Breast epithelium (tissue), 4 donors: Measurements from ENCODE around the gene RASAL3. TPM values are rescaled to one million over a fixed set of nuclear protein-coding genes. Genes with fewer than 3 reads are reported as not detected.
"Not testable (repeated sequence)": the region's sequence is repeated elsewhere in the genome, so short reads cannot be mapped to it uniquely, and the experiment has no call there.

Source experiments
- DNase-seq, 2 donors: peaks; one replicate each; pipeline ENCODE4 v3.0.0-alpha.2; 2019; ENCODE audit warnings: low spot score in 2 of 2
- H3K27ac ChIP-seq, 2 donors: fragments of 200-600 bp; sonication (generic) in 1 of 2; one replicate each; pipeline ENCODE4 v1.5.1; 2016 to 2019; ENCODE audit warnings: mild to moderate bottlenecking in 1 of 2
- H3K27me3 ChIP-seq, 2 donors: fragments of 200-600 bp; sonication (generic) in 1 of 2; one replicate each; pipeline versions ENCODE4 v1.5.1 to v1.6.0; 2017 to 2019; ENCODE audit warnings: control low read depth in 1 of 2, mild to moderate bottlenecking in 1 of 2
- H3K36me3 ChIP-seq: fragments of 200-600 bp; one replicate; pipeline ENCODE4 v1.5.1; 2019
- H3K4me1 ChIP-seq, 2 donors: fragments of 200-600 bp; sonication (generic); one replicate each; pipeline ENCODE4 v1.5.1; 2016 to 2019; ENCODE audit warnings: control low read depth in 1 of 2
- H3K4me3 ChIP-seq, 3 donors: fragments of 200-600 bp; sonication (generic); 1 replicate in 2 of 3; 2 replicates in 1 of 3; pipeline ENCODE4 v1.5.1; 2016 to 2019; ENCODE audit warnings: mild to moderate bottlenecking in 3 of 3, moderate library complexity in 2 of 3
- H3K9me3 ChIP-seq, 2 donors: fragments of 200-600 bp; sonication (generic) in 1 of 2; one replicate each; pipeline ENCODE4 v1.5.1; 2016 to 2019; ENCODE audit warnings: control low read depth in 1 of 2
- CTCF ChIP-seq, 3 donors: fragments of 450-650 bp; IDR thresholded peaks; one replicate each; pipeline ENCODE4 v1.5.1; 2016 to 2017; ENCODE audit warnings: antibody characterized with exemption in 3 of 3, mild to moderate bottlenecking in 3 of 3, moderate library complexity in 3 of 3
- POLR2A ChIP-seq: fragments of 450-650 bp; IDR thresholded peaks from one replicate; pipeline ENCODE4 v1.6.1; 2016; ENCODE audit warnings: antibody characterized with exemption, mild to moderate bottlenecking, moderate library complexity
- POLR2AphosphoS5 ChIP-seq, 3 donors: sonication (generic); formaldehyde crosslinking; IDR thresholded peaks; one replicate each; pipeline ENCODE4 v1.6.1; 2017; ENCODE audit warnings: antibody characterized with exemption in 3 of 3
- intact Hi-C: fragments of 100-400 bp; cut with DNase I; formaldehyde crosslinking; loops from one replicate; pipeline ENCODE4 v1.15.1; 2023; ENCODE audit warnings: low total_unique reads
- total RNA-seq, 3 donors: library from RNA; depleted of rRNA; stranded (reverse); fragments of >200 nt; gene quantifications; one replicate each; pipeline ENCODE4 v1.1.0, GENCODE V29; 2016

RASAL3 gene
- total RNA-seq, 3 donors from 2014 or later, result 1.8 to 5.9 (median 3.4) TPM

GRCh38 chr19:15479391-15480345 is 15.3 kb upstream of the RASAL3 start, which contains the start of gene PGLYRP2:
TSS of gene PGLYRP2 (minus strand) at chr19:15479501. CDS start at chr19:15479371, 130 bp downstream.
- H3K9me3 ChIP-seq, result no peaks in the 10 kb centered on the region
- peak; percentile 73 to 74 for DNase-seq
- H3K36me3 ChIP-seq, result no peaks in the 10 kb centered on the region
- no peaks in the 10 kb centered on the region for H3K4me1 ChIP-seq
- no peaks in the 10 kb centered on the region for H3K27me3 ChIP-seq
- H3K4me3 ChIP-seq, result no peak within 1 kb of the TSS
- H3K27ac ChIP-seq, result peak within 1 kb of the TSS; percentile 31 to 52
- peak in 2 of 3 donors; percentile 58 to 71 for TF ChIP-seq CTCF (IDR thresholded peaks at IDR 0.05)
- TF ChIP-seq POLR2AphosphoS5 (IDR thresholded peaks at IDR 0.05), result no peak
- intact Hi-C loops, result no loop called here

- no peaks in the 10 kb centered on the region for H3K36me3 ChIP-seq
- no peak for DNase-seq
- no peak overlapping the region for H3K4me3 ChIP-seq
- H3K27ac ChIP-seq, result no peak overlapping the region
- H3K27me3 ChIP-seq, result peaks cover 0 to 6% of the 10 kb centered on the region in 2 donors
- H3K9me3 ChIP-seq, result no peaks in the 10 kb centered on the region
- no peaks in the 10 kb centered on the region for H3K4me1 ChIP-seq
- TF ChIP-seq POLR2A (no peak), POLR2AphosphoS5 (IDR thresholded peaks at IDR 0.05) (no peak), CTCF (IDR thresholded peaks at IDR 0.05) (no peak)
- intact Hi-C loops, result no loop called here
Observed at GRCh38 chr19:15476325-15476724, 12.0 kb upstream of the RASAL3 start.

GRCh38 chr19:15475611-15476010 is 11.3 kb upstream of the RASAL3 start:
- peaks cover 0 to 7% of the 10 kb centered on the region in 2 donors for H3K27me3 ChIP-seq
- no peaks in the 10 kb centered on the region for H3K4me1 ChIP-seq
- TF ChIP-seq POLR2A (no peak), CTCF (IDR thresholded peaks at IDR 0.05) (no peak), POLR2AphosphoS5 (IDR thresholded peaks at IDR 0.05) (no peak)
- H3K36me3 ChIP-seq, result no peaks in the 10 kb centered on the region
- no peak overlapping the region for H3K27ac ChIP-seq
- DNase-seq, result no peak
- no peak overlapping the region for H3K4me3 ChIP-seq
- H3K9me3 ChIP-seq, result no peaks in the 10 kb centered on the region
- intact Hi-C loops, result no loop called here

GRCh38 chr19:15475169-15475568 is 10.8 kb upstream of the RASAL3 start:
- no peak for TF ChIP-seq POLR2A
- no peak for TF ChIP-seq CTCF (IDR thresholded peaks at IDR 0.05)
- TF ChIP-seq POLR2AphosphoS5 (IDR thresholded peaks at IDR 0.05), result no peak
- Histone ChIP-seq H3K27ac (no peak overlapping the region), H3K4me3 (no peak overlapping the region), H3K9me3 (no peaks in the 10 kb centered on the region), H3K27me3 (peaks cover 0 to 10% of the 10 kb centered on the region in 2 donors), H3K36me3 (no peaks in the 10 kb centered on the region), H3K4me1 (no peaks in the 10 kb centered on the region)
- intact Hi-C loops, result no loop called here
- no peak for DNase-seq

- H3K27me3 ChIP-seq, result peaks cover 0 to 22% of the 10 kb centered on the region in 2 donors
- H3K4me3 ChIP-seq, H3K36me3 ChIP-seq, H3K27ac ChIP-seq, H3K4me1 ChIP-seq, H3K9me3 ChIP-seq, DNase-seq, intact Hi-C loops: not testable (repeated sequence)
Observed at GRCh38 chr19:15473821-15474220, 9.5 kb upstream of the RASAL3 start.
